22Rv1 (cell line): ENCODE results near the gene DPP4.

Experiments used
- ZFX ChIP-seq: fragments of 450-650 bp; IDR thresholded peaks from 2 replicates; pipeline ENCODE4 v1.6.1; 2017; ENCODE audit warnings: antibody characterized with exemption, borderline replicate concordance
- TF ChIP-seq, protein P1 (sequence below): fragments of 450-650 bp; IDR thresholded peaks from 2 replicates; pipeline ENCODE4 v1.5.1; 2017; ENCODE audit warnings: mild to moderate bottlenecking

DNA sequence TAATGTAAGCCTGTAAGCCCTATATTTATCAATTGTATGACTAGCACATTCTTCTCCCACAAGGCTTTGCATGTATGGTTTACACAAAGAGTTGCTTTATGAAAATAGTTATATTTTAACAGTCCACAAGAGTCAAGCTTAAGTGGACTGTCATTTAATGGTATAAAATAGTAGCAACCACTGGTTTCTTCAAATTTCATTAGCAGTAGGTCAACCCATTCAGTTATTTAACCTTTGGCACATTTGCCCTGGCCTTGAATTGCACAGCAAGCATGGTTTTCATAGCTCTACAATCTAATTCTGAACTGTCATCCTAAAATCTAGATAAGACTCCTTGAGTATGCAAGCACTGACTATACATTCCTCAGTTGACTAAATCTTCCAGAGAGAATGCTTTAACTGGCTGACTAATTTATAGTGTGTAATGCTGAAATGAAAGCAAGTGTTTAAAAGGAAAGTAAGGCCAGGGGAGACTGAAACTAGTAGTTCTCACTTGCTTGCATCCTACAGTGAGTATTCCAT lies 1.8 kb downstream of the DPP4 start:
- TF ChIP-seq, protein P1, sequence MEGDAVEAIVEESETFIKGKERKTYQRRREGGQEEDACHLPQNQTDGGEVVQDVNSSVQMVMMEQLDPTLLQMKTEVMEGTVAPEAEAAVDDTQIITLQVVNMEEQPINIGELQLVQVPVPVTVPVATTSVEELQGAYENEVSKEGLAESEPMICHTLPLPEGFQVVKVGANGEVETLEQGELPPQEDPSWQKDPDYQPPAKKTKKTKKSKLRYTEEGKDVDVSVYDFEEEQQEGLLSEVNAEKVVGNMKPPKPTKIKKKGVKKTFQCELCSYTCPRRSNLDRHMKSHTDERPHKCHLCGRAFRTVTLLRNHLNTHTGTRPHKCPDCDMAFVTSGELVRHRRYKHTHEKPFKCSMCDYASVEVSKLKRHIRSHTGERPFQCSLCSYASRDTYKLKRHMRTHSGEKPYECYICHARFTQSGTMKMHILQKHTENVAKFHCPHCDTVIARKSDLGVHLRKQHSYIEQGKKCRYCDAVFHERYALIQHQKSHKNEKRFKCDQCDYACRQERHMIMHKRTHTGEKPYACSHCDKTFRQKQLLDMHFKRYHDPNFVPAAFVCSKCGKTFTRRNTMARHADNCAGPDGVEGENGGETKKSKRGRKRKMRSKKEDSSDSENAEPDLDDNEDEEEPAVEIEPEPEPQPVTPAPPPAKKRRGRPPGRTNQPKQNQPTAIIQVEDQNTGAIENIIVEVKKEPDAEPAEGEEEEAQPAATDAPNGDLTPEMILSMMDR, result no peak
- no peak for TF ChIP-seq ZFX
